ENCODE data around the gene SYT15. TPM values are rescaled to one million over a fixed set of nuclear protein-coding genes. Genes with fewer than 3 reads are reported as not detected.
"Not testable (repeated sequence)": the region's sequence is repeated elsewhere in the genome, so short reads cannot be mapped to it uniquely, and the experiment has no call there.

The SYT15 gene
- total RNA-seq, 2 donors from 2014 or later, result 1.0 to 1.1 TPM

GRCh38 chr10:46597616-46598246 lies 18.8 kb downstream of the SYT15 start:
- not testable (repeated sequence) for H3K4me1 Mint-ChIP-seq; DNase-seq; H3K27ac Mint-ChIP-seq; H3K27me3 Mint-ChIP-seq; H3K36me3 Mint-ChIP-seq (ENCODE audit: low read depth); H3K9me3 ChIP-seq (ENCODE audit: control insufficient read depth, low read length, poor library complexity, severe bottlenecking)
- H3K4me3 Mint-ChIP-seq, result peak overlapping the region; percentile 71
- peak; percentile 93 for ATAC-seq

- not testable (repeated sequence) for DNase-seq; H3K9me3 ChIP-seq (ENCODE audit: control insufficient read depth, low read length, poor library complexity, severe bottlenecking); H3K36me3 Mint-ChIP-seq (ENCODE audit: low read depth); H3K27ac Mint-ChIP-seq; H3K4me3 Mint-ChIP-seq; H3K4me1 Mint-ChIP-seq; H3K27me3 Mint-ChIP-seq
- ATAC-seq, result peak; percentile 40
Measured at GRCh38 chr10:46600516-46600915, 21.6 kb downstream of the SYT15 start.

GRCh38 chr10:46615540-46615939 lies 36.6 kb downstream of the SYT15 start:
- DNase-seq; H3K27me3 Mint-ChIP-seq; H3K4me3 Mint-ChIP-seq; ATAC-seq; H3K27ac Mint-ChIP-seq; H3K36me3 Mint-ChIP-seq (ENCODE audit: low read depth); H3K9me3 ChIP-seq (ENCODE audit: control insufficient read depth, low read length, poor library complexity, severe bottlenecking); H3K4me1 Mint-ChIP-seq: not testable (repeated sequence)

- ATAC-seq, result not testable (repeated sequence)
Measured at GRCh38 chr10:46616227-46616626, 37.3 kb downstream of the SYT15 start.

GRCh38 chr10:46617134-46617533 lies 38.2 kb downstream of the SYT15 start:
- H3K27ac Mint-ChIP-seq; H3K4me3 Mint-ChIP-seq; ATAC-seq; H3K36me3 Mint-ChIP-seq (ENCODE audit: low read depth); H3K9me3 ChIP-seq (ENCODE audit: control insufficient read depth, low read length, poor library complexity, severe bottlenecking); H3K27me3 Mint-ChIP-seq; DNase-seq; H3K4me1 Mint-ChIP-seq: not testable (repeated sequence)

More at GRCh38 chr10:46616227-46616626, 37.3 kb downstream of the SYT15 start:
- not testable (repeated sequence) for H3K36me3 Mint-ChIP-seq (ENCODE audit: low read depth); H3K4me1 Mint-ChIP-seq; DNase-seq; H3K27me3 Mint-ChIP-seq; H3K27ac Mint-ChIP-seq; H3K9me3 ChIP-seq (ENCODE audit: control insufficient read depth, low read length, poor library complexity, severe bottlenecking); H3K4me3 Mint-ChIP-seq

GRCh38 chr10:46617913-46618312 lies 39.0 kb downstream of the SYT15 start:
- not testable (repeated sequence) for H3K9me3 ChIP-seq (ENCODE audit: control insufficient read depth, low read length, poor library complexity, severe bottlenecking); H3K27me3 Mint-ChIP-seq; H3K36me3 Mint-ChIP-seq (ENCODE audit: low read depth); H3K27ac Mint-ChIP-seq; DNase-seq; ATAC-seq; H3K4me1 Mint-ChIP-seq; H3K4me3 Mint-ChIP-seq

GRCh38 chr10:46623899-46624654 lies 45.1 kb downstream of the SYT15 start:
- not testable (repeated sequence) for ATAC-seq

GRCh38 chr10:46629805-46630204 lies 50.9 kb downstream of the SYT15 start:
- H3K36me3 Mint-ChIP-seq (ENCODE audit: low read depth), result not testable (repeated sequence)

More at GRCh38 chr10:46623899-46624654, 45.1 kb downstream of the SYT15 start:
- not testable (repeated sequence) for H3K4me3 Mint-ChIP-seq; H3K27ac Mint-ChIP-seq; H3K9me3 ChIP-seq (ENCODE audit: control insufficient read depth, low read length, poor library complexity, severe bottlenecking); H3K4me1 Mint-ChIP-seq; H3K27me3 Mint-ChIP-seq; DNase-seq; H3K36me3 Mint-ChIP-seq (ENCODE audit: low read depth)

GRCh38 chr10:46630816-46631215 lies 51.9 kb downstream of the SYT15 start:
- ATAC-seq; H3K36me3 Mint-ChIP-seq (ENCODE audit: low read depth); H3K4me3 Mint-ChIP-seq; H3K9me3 ChIP-seq (ENCODE audit: control insufficient read depth, low read length, poor library complexity, severe bottlenecking); DNase-seq; H3K27me3 Mint-ChIP-seq; H3K27ac Mint-ChIP-seq; H3K4me1 Mint-ChIP-seq: not testable (repeated sequence)

More at GRCh38 chr10:46629805-46630204, 50.9 kb downstream of the SYT15 start:
- DNase-seq; H3K9me3 ChIP-seq (ENCODE audit: control insufficient read depth, low read length, poor library complexity, severe bottlenecking); H3K4me3 Mint-ChIP-seq; H3K27ac Mint-ChIP-seq; H3K27me3 Mint-ChIP-seq; H3K4me1 Mint-ChIP-seq; ATAC-seq: not testable (repeated sequence)

GRCh38 chr10:46631683-46632082 lies 52.8 kb downstream of the SYT15 start:
- H3K9me3 ChIP-seq (ENCODE audit: control insufficient read depth, low read length, poor library complexity, severe bottlenecking); H3K4me1 Mint-ChIP-seq; H3K27me3 Mint-ChIP-seq; DNase-seq; H3K36me3 Mint-ChIP-seq (ENCODE audit: low read depth); H3K4me3 Mint-ChIP-seq; ATAC-seq; H3K27ac Mint-ChIP-seq: not testable (repeated sequence)

GRCh38 chr10:46634698-46635097 lies 55.8 kb downstream of the SYT15 start:
- not testable (repeated sequence) for H3K36me3 Mint-ChIP-seq (ENCODE audit: low read depth); H3K4me1 Mint-ChIP-seq; H3K27ac Mint-ChIP-seq; ATAC-seq; H3K4me3 Mint-ChIP-seq; H3K9me3 ChIP-seq (ENCODE audit: control insufficient read depth, low read length, poor library complexity, severe bottlenecking); H3K27me3 Mint-ChIP-seq; DNase-seq

GRCh38 chr10:46635364-46635959 lies 56.5 kb downstream of the SYT15 start:
- ATAC-seq, result peak; percentile 91
- DNase-seq; H3K27me3 Mint-ChIP-seq; H3K4me1 Mint-ChIP-seq; H3K4me3 Mint-ChIP-seq; H3K9me3 ChIP-seq (ENCODE audit: control insufficient read depth, low read length, poor library complexity, severe bottlenecking); H3K36me3 Mint-ChIP-seq (ENCODE audit: low read depth): not testable (repeated sequence)
- peak overlapping the region; percentile 19 for H3K27ac Mint-ChIP-seq

- not testable (repeated sequence) for H3K4me3 Mint-ChIP-seq; H3K4me1 Mint-ChIP-seq; DNase-seq; H3K9me3 ChIP-seq (ENCODE audit: control insufficient read depth, low read length, poor library complexity, severe bottlenecking); H3K27me3 Mint-ChIP-seq; H3K36me3 Mint-ChIP-seq (ENCODE audit: low read depth); ATAC-seq
- H3K27ac Mint-ChIP-seq, result peak overlapping the region; percentile 68
Measured at GRCh38 chr10:46640005-46640404, 61.1 kb downstream of the SYT15 start.
